H9 (cell line): Measurements from ENCODE around the gene SLC37A4. TPM values are rescaled to one million over a fixed set of nuclear protein-coding genes. Genes with fewer than 3 reads are reported as not detected.
"Not testable (repeated sequence)": the region's sequence is repeated elsewhere in the genome, so short reads cannot be mapped to it uniquely, and the experiment has no call there.

Experiments used
- DNase-seq: peaks from one replicate; pipeline ENCODE4 v3.0.0-alpha.2; 2017
- H2AFZ ChIP-seq: one replicate; pipeline ENCODE4 v1.6.1; 2013; ENCODE audit warnings: mild to moderate bottlenecking, low read length, control low read depth, moderate library complexity
- H2AK5ac ChIP-seq: 2 replicates; pipeline ENCODE4 v1.6.1; 2013; ENCODE audit warnings: low read length, control low read depth, mixed read lengths; ENCODE audit not compliant: insufficient read length
- H2BK120ac ChIP-seq: one replicate; pipeline ENCODE4 v1.6.1; 2013; ENCODE audit warnings: low read depth, mild to moderate bottlenecking, low read length, control low read depth, inconsistent platforms; ENCODE audit not compliant: poor library complexity, severe bottlenecking
- H2BK12ac ChIP-seq: 2 replicates; pipeline ENCODE4 v1.6.1; 2013; ENCODE audit warnings: low read length, control low read depth, mixed read lengths, low read depth; ENCODE audit not compliant: insufficient read length
- H2BK15ac ChIP-seq: 2 replicates; pipeline ENCODE4 v1.6.1; 2013; ENCODE audit warnings: low read depth, low read length, control low read depth
- H2BK20ac ChIP-seq: one replicate; pipeline ENCODE4 v1.6.1; 2013; ENCODE audit warnings: low read depth, mild to moderate bottlenecking, low read length, control low read depth, inconsistent platforms; ENCODE audit not compliant: poor library complexity, severe bottlenecking
- H2BK5ac ChIP-seq: 2 replicates; pipeline ENCODE4 v1.6.1; 2013; ENCODE audit warnings: low read length, control low read depth, mixed read lengths; ENCODE audit not compliant: insufficient read length
- H3K14ac ChIP-seq: 2 replicates; pipeline ENCODE4 v1.6.1; 2013; ENCODE audit warnings: low read length, control low read depth; ENCODE audit not compliant: insufficient read depth
- H3K18ac ChIP-seq: 2 replicates; pipeline ENCODE4 v1.6.1; 2013; ENCODE audit warnings: low read depth, mild to moderate bottlenecking, mixed read lengths, low read length, control low read depth; ENCODE audit not compliant: insufficient read length
- H3K23ac ChIP-seq: 2 replicates; pipeline ENCODE4 v1.6.1; 2013; ENCODE audit warnings: low read length, control low read depth, mixed read lengths, low read depth; ENCODE audit not compliant: insufficient read length
- H3K23me2 ChIP-seq: 2 replicates; pipeline ENCODE4 v1.6.1; 2013; ENCODE audit warnings: low read depth, mild to moderate bottlenecking, mixed read lengths, low read length, control low read depth; ENCODE audit not compliant: insufficient read length, poor library complexity, severe bottlenecking
- H3K27ac ChIP-seq: 2 replicates; pipeline ENCODE4 v1.5.1; 2013; ENCODE audit warnings: low read length, control low read depth, mixed read lengths, low read depth; ENCODE audit not compliant: insufficient read length
- H3K27me3 ChIP-seq: 2 replicates; pipeline ENCODE4 v1.6.1; 2013; ENCODE audit warnings: low read length, control low read depth, inconsistent platforms; ENCODE audit not compliant: insufficient read depth
- H3K4ac ChIP-seq: 2 replicates; pipeline ENCODE4 v1.6.1; 2013; ENCODE audit warnings: low read depth, mild to moderate bottlenecking, control low read depth, inconsistent platforms, low read length, moderate library complexity
- H3K4me1 ChIP-seq: 2 replicates; pipeline ENCODE4 v1.6.1; 2013; ENCODE audit warnings: low read length, control low read depth, inconsistent platforms; ENCODE audit not compliant: insufficient read depth
- H3K4me2 ChIP-seq: 2 replicates; pipeline ENCODE4 v1.6.1; 2013; ENCODE audit warnings: low read length, control low read depth, mixed read lengths; ENCODE audit not compliant: insufficient read length, insufficient read depth
- H3K56ac ChIP-seq: 2 replicates; pipeline ENCODE4 v1.6.1; 2013; ENCODE audit warnings: low read depth, mild to moderate bottlenecking, mixed read lengths, low read length, control low read depth; ENCODE audit not compliant: insufficient read length
- H3K79me1 ChIP-seq: 2 replicates; pipeline ENCODE4 v1.6.1; 2013; ENCODE audit warnings: low read depth, mild to moderate bottlenecking, moderate library complexity, low read length, control low read depth, inconsistent platforms; ENCODE audit not compliant: insufficient read depth, poor library complexity, severe bottlenecking
- H3K79me2 ChIP-seq: 2 replicates; pipeline ENCODE4 v1.6.1; 2013; ENCODE audit warnings: low read length, control low read depth, inconsistent platforms; ENCODE audit not compliant: insufficient read depth
- H3K9ac ChIP-seq: 2 replicates; pipeline ENCODE4 v1.6.1; 2013; ENCODE audit warnings: low read length, control low read depth, mixed read lengths; ENCODE audit not compliant: insufficient read length; ENCODE audit errors: extremely low read depth
- H3K9me3 ChIP-seq: one replicate; pipeline ENCODE4 v1.6.1; 2013; ENCODE audit warnings: low read depth, low read length, inconsistent platforms; ENCODE audit not compliant: control insufficient read depth
- H3T11ph ChIP-seq: one replicate; pipeline ENCODE4 v1.6.1; 2013; ENCODE audit warnings: mild to moderate bottlenecking, low read length, control low read depth, inconsistent platforms
- H4K20me1 ChIP-seq: one replicate; pipeline ENCODE4 v1.6.1; 2013; ENCODE audit not compliant: control insufficient read depth, insufficient read length, insufficient read depth
- H4K5ac ChIP-seq: 2 replicates; pipeline ENCODE4 v1.6.1; 2013; ENCODE audit warnings: low read depth, mild to moderate bottlenecking, mixed read lengths, low read length, control low read depth; ENCODE audit not compliant: insufficient read length
- H4K8ac ChIP-seq: replicated peaks from 2 replicates; pipeline ENCODE4 v1.6.1; 2013; ENCODE audit warnings: low read length, control low read depth, mixed read lengths, low read depth; ENCODE audit not compliant: insufficient read length
- H4K91ac ChIP-seq: 2 replicates; pipeline ENCODE4 v1.6.1; 2013; ENCODE audit warnings: low read depth, mild to moderate bottlenecking, moderate library complexity, mixed read lengths, low read length, control low read depth; ENCODE audit not compliant: insufficient read length
- H3K27ac Mint-ChIP-seq, 3 experiments: 2 replicates in 2 of 3; 3 replicates in 1 of 3; pipeline ENCODE4 v1.8.0; 2020 to 2021; ENCODE audit warnings: mixed read lengths in 3 of 3, mild to moderate bottlenecking in 1 of 3, moderate library complexity in 1 of 3
- H3K27me3 Mint-ChIP-seq: 2 replicates; pipeline ENCODE4 v1.8.0; 2021; ENCODE audit warnings: low read depth, mild to moderate bottlenecking, moderate library complexity, mixed read lengths
- H3K36me3 Mint-ChIP-seq, 3 experiments: 2 replicates in 2 of 3; 3 replicates in 1 of 3; pipeline ENCODE4 v1.8.0; 2020 to 2021; ENCODE audit warnings: low read depth in 3 of 3, mixed read lengths in 3 of 3; ENCODE audit not compliant: insufficient read depth in 1 of 3
- H3K4me1 Mint-ChIP-seq, 2 experiments: 2 replicates each; pipeline ENCODE4 v1.8.0; 2020; ENCODE audit warnings: mixed read lengths in 2 of 2
- H3K4me3 Mint-ChIP-seq, 2 experiments: 2 replicates in 1 of 2; 3 replicates in 1 of 2; pipeline ENCODE4 v1.8.0; 2020 to 2021; ENCODE audit warnings: mild to moderate bottlenecking in 2 of 2, mixed read lengths in 2 of 2, moderate library complexity in 1 of 2
- H3K9me3 Mint-ChIP-seq, 2 experiments: 2 replicates in 1 of 2; 3 replicates in 1 of 2; pipeline ENCODE4 v1.8.0; 2020; ENCODE audit warnings: mild to moderate bottlenecking in 2 of 2, mixed read lengths in 2 of 2, moderate library complexity in 1 of 2
- CTCF ChIP-seq: fragments of 200-600 bp; sonication (generic); conservative IDR thresholded peaks from 3 replicates; pipeline ENCODE4 v1.8.0; 2021; ENCODE audit warnings: antibody characterized with exemption, mild to moderate bottlenecking
- WGBS: extraction: QIAGEN DNeasy Blood & Tissue Kit; methylation state at CpG from one replicate; pipeline ENCODE4 v1.1.7; 2013; ENCODE audit warnings: missing lambda C conversion rate, low lambda C conversion rate, mixed read lengths; ENCODE audit not compliant: insufficient read length; ENCODE audit errors: extremely low coverage; 5-methylcytosine and 5-hydroxymethylcytosine counted together
- total RNA-seq: library from RNA; stranded (reverse); gene quantifications from 2 replicates; pipeline ENCODE4 v1.2.1, GENCODE V29; 2021

Gene SLC37A4
- total RNA-seq, 1 experiment from 2014 or later, result 41.0 TPM

GRCh38 chr11:118996926-118997626 is 33.6 kb downstream of the SLC37A4 start:
- H2BK20ac ChIP-seq, result no peak overlapping the region
- no peaks in the 10 kb centered on the region for H3K79me1 ChIP-seq
- Mint-ChIP-seq H3K9me3 (peaks cover 9 to 11% of the 10 kb centered on the region in 2 experiments), H3K27ac (peak overlapping the region; percentile 74 to 97 (median 83); a peak in 6 of 7 replicates), H3K4me3 (peak overlapping the region; percentile 95 to 99), H3K36me3 (peaks cover 34 to 70% (median 53%) of the 10 kb centered on the region in 3 experiments), H3K4me1 (peaks cover 17 to 18% of the 10 kb centered on the region in 2 experiments), H3K27me3 (no peaks in the 10 kb centered on the region)
- no peak overlapping the region for H4K5ac ChIP-seq
- no peaks in the 10 kb centered on the region for H3K9me3 ChIP-seq
- DNase-seq, result peak; percentile 40
- no peaks in the 10 kb centered on the region for H4K20me1 ChIP-seq
- H3K4ac ChIP-seq, result no peak overlapping the region
- no CpG with 5 or more reads among the region's 22 CpGs for WGBS
- H4K8ac ChIP-seq, result no peak overlapping the region
- H2BK120ac ChIP-seq, result no peak overlapping the region
- H3K79me2 ChIP-seq, result no peaks in the 10 kb centered on the region; the same call in 1 of the 2 replicates
- no peak overlapping the region for H4K91ac ChIP-seq
- TF ChIP-seq CTCF, result peak; percentile 51; the same call in 2 of the 3 replicates
- peak overlapping the region; percentile 41 for H3K9ac ChIP-seq
- H3K23ac ChIP-seq, result no peak overlapping the region
- no peaks in the 10 kb centered on the region for H3K4me1 ChIP-seq
- no peak overlapping the region for H3K56ac ChIP-seq
- H3K27ac ChIP-seq, result no peak overlapping the region
- no peak overlapping the region for H3K18ac ChIP-seq
- no peak overlapping the region for H2AFZ ChIP-seq
- no peak overlapping the region for H3K14ac ChIP-seq
- H3K27me3 ChIP-seq, result no peaks in the 10 kb centered on the region
- no peak overlapping the region for H2BK15ac ChIP-seq
- H3T11ph ChIP-seq, result no peak overlapping the region
- no peak overlapping the region for H2BK12ac ChIP-seq
- no peak overlapping the region for H2AK5ac ChIP-seq
- H3K23me2 ChIP-seq, result peaks cover 11% of the 10 kb centered on the region
- H2BK5ac ChIP-seq, result no peak overlapping the region
- H3K4me2 ChIP-seq, result peak overlapping the region; percentile 68

GRCh38 chr11:118991486-118992038 is 39.1 kb downstream of the SLC37A4 start:
- not testable (repeated sequence) for H3K9ac ChIP-seq, H2BK15ac ChIP-seq, H3K14ac ChIP-seq, H3K4me1 Mint-ChIP-seq, H3K27ac ChIP-seq, H3K27ac Mint-ChIP-seq, H3T11ph ChIP-seq, H2BK20ac ChIP-seq, H3K4ac ChIP-seq, H3K79me2 ChIP-seq, H3K27me3 Mint-ChIP-seq, H3K18ac ChIP-seq, H2BK120ac ChIP-seq, H4K8ac ChIP-seq, H3K56ac ChIP-seq, H3K4me1 ChIP-seq, H4K5ac ChIP-seq, H3K23me2 ChIP-seq, H2AFZ ChIP-seq, H3K27me3 ChIP-seq, H2AK5ac ChIP-seq, H3K9me3 ChIP-seq, H2BK5ac ChIP-seq, H3K4me3 Mint-ChIP-seq, H2BK12ac ChIP-seq, DNase-seq, H4K20me1 ChIP-seq, H3K23ac ChIP-seq, H3K79me1 ChIP-seq, H3K4me2 ChIP-seq, H4K91ac ChIP-seq
- Mint-ChIP-seq H3K9me3 (peaks cover 15 to 17% of the 10 kb centered on the region in 2 experiments), H3K36me3 (peaks cover 30 to 43% (median 38%) of the 10 kb centered on the region in 3 experiments)
- no CpG with 5 or more reads among the region's 44 CpGs for WGBS
